Endothelial cell (in vitro differentiated cells): ENCODE measurements around the gene PADI6. TPM values are rescaled to one million over a fixed set of nuclear protein-coding genes. Genes with fewer than 3 reads are reported as not detected.

Source experiments
- DNase-seq: peaks from one replicate; pipeline ENCODE4 v3.0.0; 2021; ENCODE audit warnings: low spot score
- H3K27ac Mint-ChIP-seq: one replicate; pipeline ENCODE4 v1.8.0; 2021; ENCODE audit warnings: mixed read lengths, inconsistent platforms; ENCODE audit not compliant: unreplicated experiment
- H3K27me3 Mint-ChIP-seq: one replicate; pipeline ENCODE4 v1.8.0; 2021; ENCODE audit warnings: mild to moderate bottlenecking, moderate library complexity, mixed read lengths, inconsistent platforms; ENCODE audit not compliant: unreplicated experiment
- H3K36me3 Mint-ChIP-seq: one replicate; pipeline ENCODE4 v1.8.0; 2021; ENCODE audit warnings: mild to moderate bottlenecking, low read depth, mixed read lengths, inconsistent platforms; ENCODE audit not compliant: unreplicated experiment
- H3K4me1 Mint-ChIP-seq: one replicate; pipeline ENCODE4 v1.8.0; 2021; ENCODE audit warnings: mild to moderate bottlenecking, mixed read lengths, inconsistent platforms; ENCODE audit not compliant: unreplicated experiment
- H3K4me3 Mint-ChIP-seq: one replicate; pipeline ENCODE4 v1.8.0; 2021; ENCODE audit warnings: mild to moderate bottlenecking, mixed read lengths, inconsistent platforms; ENCODE audit not compliant: unreplicated experiment
- H3K9me3 Mint-ChIP-seq: one replicate; pipeline ENCODE4 v1.8.0; 2021; ENCODE audit warnings: mixed read lengths, inconsistent platforms; ENCODE audit not compliant: unreplicated experiment
- total RNA-seq: library from RNA; stranded (reverse); fragmentation: NEBNext Ultra II Directional; extraction: Animal tissue kit (Norgen Biotek cat#: 25700); gene quantifications from one replicate; pipeline ENCODE4 v1.2.1, GENCODE V29; 2021; ENCODE audit not compliant: unreplicated experiment
- TF ChIP-seq, protein P1 (sequence below): fragments of 200-600 bp; sonication (generic); IDR thresholded peaks from one replicate; pipeline ENCODE4 v1.5.0; 2021; ENCODE audit warnings: antibody characterized with exemption; ENCODE audit not compliant: unreplicated experiment

PADI6 gene
- total RNA-seq, 1 donor from 2014 or later = not detected

DNA sequence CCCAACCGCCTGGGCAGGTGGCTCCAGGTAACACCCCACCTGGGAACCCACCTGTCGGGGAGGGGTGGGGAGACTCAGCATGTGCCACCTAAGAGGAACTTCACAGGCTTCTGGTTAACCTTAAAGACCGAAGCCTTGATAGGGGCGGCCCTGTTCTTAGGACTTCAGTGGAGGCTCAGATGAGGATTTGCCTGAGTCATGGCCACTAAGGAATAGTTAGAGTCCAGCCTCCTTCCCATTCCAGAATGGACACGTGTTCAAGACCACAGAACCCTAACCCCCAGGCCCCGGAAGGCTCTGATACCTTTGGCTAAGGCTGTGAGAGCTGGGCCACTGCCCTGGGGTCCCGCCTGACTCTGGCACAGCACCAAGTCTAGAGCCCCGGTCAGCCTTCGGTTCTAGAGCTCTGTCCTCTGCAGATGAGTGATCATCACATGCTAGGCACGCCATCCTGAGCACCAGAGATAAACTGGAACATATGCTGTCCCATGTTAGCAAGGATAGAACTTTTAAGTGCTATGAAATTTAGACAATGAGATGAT is 20.3 kb downstream of the PADI6 start:
- H3K4me1 Mint-ChIP-seq = no peaks in the 10 kb centered on the region
- no peaks in the 10 kb centered on the region for H3K9me3 Mint-ChIP-seq
- no peak overlapping the region for H3K27ac Mint-ChIP-seq
- TF ChIP-seq, protein P1, sequence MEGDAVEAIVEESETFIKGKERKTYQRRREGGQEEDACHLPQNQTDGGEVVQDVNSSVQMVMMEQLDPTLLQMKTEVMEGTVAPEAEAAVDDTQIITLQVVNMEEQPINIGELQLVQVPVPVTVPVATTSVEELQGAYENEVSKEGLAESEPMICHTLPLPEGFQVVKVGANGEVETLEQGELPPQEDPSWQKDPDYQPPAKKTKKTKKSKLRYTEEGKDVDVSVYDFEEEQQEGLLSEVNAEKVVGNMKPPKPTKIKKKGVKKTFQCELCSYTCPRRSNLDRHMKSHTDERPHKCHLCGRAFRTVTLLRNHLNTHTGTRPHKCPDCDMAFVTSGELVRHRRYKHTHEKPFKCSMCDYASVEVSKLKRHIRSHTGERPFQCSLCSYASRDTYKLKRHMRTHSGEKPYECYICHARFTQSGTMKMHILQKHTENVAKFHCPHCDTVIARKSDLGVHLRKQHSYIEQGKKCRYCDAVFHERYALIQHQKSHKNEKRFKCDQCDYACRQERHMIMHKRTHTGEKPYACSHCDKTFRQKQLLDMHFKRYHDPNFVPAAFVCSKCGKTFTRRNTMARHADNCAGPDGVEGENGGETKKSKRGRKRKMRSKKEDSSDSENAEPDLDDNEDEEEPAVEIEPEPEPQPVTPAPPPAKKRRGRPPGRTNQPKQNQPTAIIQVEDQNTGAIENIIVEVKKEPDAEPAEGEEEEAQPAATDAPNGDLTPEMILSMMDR = no peak
- H3K4me3 Mint-ChIP-seq = no peak overlapping the region
- DNase-seq = no peak
- H3K27me3 Mint-ChIP-seq = no peaks in the 10 kb centered on the region
- no peaks in the 10 kb centered on the region for H3K36me3 Mint-ChIP-seq

DNA sequence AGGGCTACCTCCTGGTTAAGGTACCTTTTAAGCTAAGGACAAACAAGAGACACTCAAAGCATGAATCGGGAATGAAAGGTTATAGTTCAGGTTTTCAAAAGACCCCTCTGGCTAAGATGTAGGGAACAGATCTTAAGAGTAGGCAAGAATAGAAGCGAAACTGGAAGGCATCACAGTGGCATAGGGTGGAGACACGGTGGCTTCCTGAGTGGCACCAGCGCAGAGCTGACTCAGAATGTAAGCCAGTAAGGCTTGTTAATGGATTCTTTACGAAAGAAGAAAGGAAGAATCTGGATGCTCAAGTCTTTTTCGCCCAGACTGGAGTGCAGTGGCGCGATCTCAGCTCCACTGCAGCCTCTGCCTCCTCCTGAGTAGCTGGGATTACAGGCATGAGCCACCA is 21.2 kb downstream of the PADI6 start:
- Mint-ChIP-seq H3K4me1 (no peaks in the 10 kb centered on the region), H3K27ac (no peak overlapping the region), H3K4me3 (no peak overlapping the region), H3K9me3 (no peaks in the 10 kb centered on the region), H3K36me3 (no peaks in the 10 kb centered on the region), H3K27me3 (no peaks in the 10 kb centered on the region)
- TF ChIP-seq, protein P1 = no peak
- DNase-seq = no peak

DNA sequence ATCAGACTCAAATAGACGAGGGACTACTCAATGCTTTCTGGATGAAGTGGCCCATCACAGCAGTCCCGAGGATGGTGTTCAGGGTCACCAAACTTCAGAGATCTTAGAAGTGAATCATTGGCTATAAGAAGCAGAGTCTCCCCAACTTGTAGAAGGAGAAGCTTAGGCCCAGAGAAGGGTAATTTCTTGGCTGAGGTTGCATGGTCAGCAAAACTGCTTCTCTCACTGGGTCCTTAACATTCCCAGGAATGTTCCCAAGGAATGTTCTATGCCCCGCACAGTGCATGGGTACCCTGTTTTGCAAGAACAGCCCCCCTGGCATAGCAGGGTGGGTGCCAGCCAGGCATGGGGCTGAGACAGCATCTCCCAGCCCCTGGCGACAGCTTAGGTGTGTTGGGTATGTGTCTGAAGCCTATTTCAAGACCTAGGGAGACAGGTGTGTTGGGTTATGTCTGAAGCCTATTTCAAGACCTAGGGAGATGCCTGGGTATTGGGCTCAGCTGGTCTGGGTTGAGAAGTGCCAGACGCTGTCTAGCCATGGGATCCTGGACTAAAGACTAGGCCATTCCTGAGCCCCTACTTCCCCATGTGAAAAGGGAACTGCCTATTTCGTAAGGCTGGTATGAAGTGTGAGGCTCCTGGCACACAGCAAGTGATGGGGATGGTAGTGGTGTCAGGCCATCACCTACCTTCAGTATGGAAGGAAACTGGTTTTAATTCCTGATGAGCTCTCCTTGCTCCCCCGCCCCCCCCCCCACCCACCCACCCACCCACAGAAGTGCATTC is 26.1 kb downstream of the PADI6 start:
- Mint-ChIP-seq H3K27me3 (peaks cover 2% of the 10 kb centered on the region), H3K4me1 (no peaks in the 10 kb centered on the region), H3K9me3 (no peaks in the 10 kb centered on the region), H3K36me3 (no peaks in the 10 kb centered on the region), H3K4me3 (no peak overlapping the region), H3K27ac (no peak overlapping the region)
- no peak for DNase-seq
- TF ChIP-seq, protein P1 = no peak

DNA sequence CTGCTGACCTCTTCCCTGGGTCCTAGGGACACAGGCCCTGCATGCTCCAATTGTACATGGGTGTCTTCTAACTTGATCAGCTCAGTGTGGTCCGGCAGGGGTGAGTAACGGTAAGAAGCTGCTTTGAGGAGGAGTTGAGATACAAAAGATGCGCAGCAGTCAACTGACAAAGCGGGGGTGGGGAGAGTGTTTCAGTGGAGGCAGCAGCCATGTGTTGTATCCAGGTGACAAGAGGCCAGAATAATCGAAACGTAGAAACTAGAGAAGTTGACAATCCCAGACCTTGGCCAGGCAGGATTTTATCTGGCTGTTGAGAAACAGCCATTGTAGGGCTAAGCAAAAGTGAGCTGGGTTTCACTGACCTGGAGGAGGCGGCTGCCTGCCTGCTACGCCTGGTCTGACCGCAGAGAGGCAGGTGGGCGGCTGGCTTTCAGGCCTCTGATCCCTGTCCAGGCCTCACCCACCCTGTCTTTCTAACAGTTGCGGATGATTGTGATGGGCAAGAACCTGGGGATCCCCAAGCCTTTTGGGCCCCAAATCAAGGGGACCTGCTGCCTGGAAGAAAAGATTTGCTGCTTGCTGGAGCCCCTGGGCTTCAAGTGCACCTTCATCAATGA is 28.8 kb downstream of the PADI6 start:
- H3K27ac Mint-ChIP-seq = no peak overlapping the region
- DNase-seq = no peak
- TF ChIP-seq, protein P1 = no peak
- no peaks in the 10 kb centered on the region for H3K36me3 Mint-ChIP-seq
- H3K9me3 Mint-ChIP-seq = no peaks in the 10 kb centered on the region
- no peaks in the 10 kb centered on the region for H3K4me1 Mint-ChIP-seq
- peaks cover 2% of the 10 kb centered on the region for H3K27me3 Mint-ChIP-seq
- H3K4me3 Mint-ChIP-seq = no peak overlapping the region

DNA sequence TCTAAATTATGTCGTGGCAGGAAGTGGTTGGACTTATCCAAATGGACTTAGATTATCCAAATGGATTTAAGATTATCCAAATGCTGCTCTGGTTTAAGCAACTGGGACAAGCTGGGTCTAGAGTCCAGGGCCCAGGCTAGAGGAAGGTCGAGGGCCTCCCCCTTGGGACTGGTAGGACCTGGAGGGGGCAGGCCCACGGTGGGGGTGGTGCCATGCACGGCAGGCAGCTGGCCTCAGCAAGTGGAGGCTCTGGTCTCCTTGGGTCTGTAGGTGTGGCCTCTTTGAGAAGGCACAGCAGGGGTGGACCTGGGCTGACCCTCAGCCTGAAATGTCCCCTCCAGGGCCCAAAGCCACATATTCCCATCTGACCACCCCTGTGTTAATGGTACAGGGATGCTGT is 29.8 kb downstream of the PADI6 start:
- H3K27ac Mint-ChIP-seq = no peak overlapping the region
- no peaks in the 10 kb centered on the region for H3K9me3 Mint-ChIP-seq

More for the DNA sequence above, 29.8 kb downstream of the PADI6 start:
- Mint-ChIP-seq H3K4me1 (no peaks in the 10 kb centered on the region), H3K36me3 (peaks cover 3% of the 10 kb centered on the region), H3K4me3 (no peak overlapping the region), H3K27me3 (peaks cover 2% of the 10 kb centered on the region)
- DNase-seq = no peak
- TF ChIP-seq, protein P1 = no peak
